Adrenal gland (tissue), 12 donors: Measurements from ENCODE around the gene DOCK1. TPM values are rescaled to one million over a fixed set of nuclear protein-coding genes. Genes with fewer than 3 reads are reported as not detected.

Source experiments
- DNase-seq, 7 donors: peaks; one replicate each; pipeline ENCODE4 v3.0.0-alpha.2; 2019 to 2020
- H3K27ac ChIP-seq, 5 donors: fragments of 200-600 bp; sonication (generic) in 4 of 5; 1 replicate in 3 of 5; 2 replicates in 2 of 5; pipeline versions ENCODE4 v1.5.1 to v1.8.0; 2016 to 2020; ENCODE audit warnings: mild to moderate bottlenecking in 1 of 5
- H3K27me3 ChIP-seq: fragments of 200-600 bp; 2 replicates; pipeline ENCODE4 v1.8.0; 2021
- H3K36me3 ChIP-seq, 2 donors: fragments of 200-600 bp; replicated peaks in 1 of 2; 1 replicate in 1 of 2; 2 replicates in 1 of 2; pipeline versions ENCODE4 v1.5.1 to v1.8.0; 2018 to 2022
- H3K4me1 ChIP-seq, 2 donors: fragments of 200-600 bp; replicated peaks in 1 of 2; 1 replicate in 1 of 2; 2 replicates in 1 of 2; pipeline versions ENCODE4 v1.5.1 to v1.8.0; 2018 to 2021
- H3K4me3 ChIP-seq, 4 donors: fragments of 200-600 bp; sonication (generic) in 3 of 4; one replicate each; pipeline ENCODE4 v1.5.1; 2016 to 2018
- H3K9me3 ChIP-seq, 3 donors: fragments of 200-600 bp; sonication (generic) in 1 of 3; replicated peaks in 1 of 3; 1 replicate in 2 of 3; 2 replicates in 1 of 3; pipeline versions ENCODE4 v1.5.1 to v1.8.0; 2016 to 2021
- POLR2A ChIP-seq, 2 donors: fragments of 450-650 bp; IDR thresholded peaks; one replicate each; pipeline ENCODE4 v1.6.1; 2017; ENCODE audit warnings: antibody characterized with exemption in 2 of 2, mild to moderate bottlenecking in 2 of 2, moderate library complexity in 1 of 2
- WGBS, 4 donors: extraction: QIAGEN DNeasy Blood & Tissue Kit in 2 of 4; methylation state at CpG; one replicate each; pipeline versions ENCODE4 v1.1.5 to v1.1.7; 2013 to 2017; 5-methylcytosine and 5-hydroxymethylcytosine counted together
- intact Hi-C, 2 donors: fragments of 100-400 bp; cut with DNase I; formaldehyde crosslinking; loops; one replicate each; pipeline versions ENCODE4 v1.14.1 to v1.15.0; 2022 to 2023
- polyA plus RNA-seq, 3 donors: library from polyadenylated mRNA; stranded (reverse); fragments of 200-250 nt in 2 of 3; fragments of 350-450 nt in 1 of 3; fragmentation: Illumina TruSeq in 1 of 3; extraction: RNeasy Lipid Tissue Mini Kit (QIAGEN cat#74804) in 1 of 3; gene quantifications; one replicate each; pipeline ENCODE4 v1.2.3, GENCODE V29; 2013 to 2014
- total RNA-seq, 9 donors: library from RNA; depleted of rRNA in 4 of 9; stranded (reverse); fragments of >200 nt in 4 of 9; fragments of 120-200 nt in 1 of 9; fragmentation: NEBNext Ultra II Directional in 1 of 9; extraction: Animal tissue kit (Norgen Biotek cat#: 25700) in 1 of 9; gene quantifications; one replicate each; pipeline versions ENCODE4 v1.1.0 to v1.2.4, GENCODE V29; 2013 to 2023
- TF ChIP-seq, protein P1 (sequence below), 6 experiments: fragments of 450-650 bp in 4 of 6; fragments of 200-600 bp in 2 of 6; sonication (generic) in 1 of 6; IDR thresholded peaks; 1 replicate in 5 of 6; 2 replicates in 1 of 6; pipeline versions ENCODE4 v1.5.1 to v1.8.0; 2016 to 2021; ENCODE audit warnings: antibody characterized with exemption in 6 of 6, mild to moderate bottlenecking in 2 of 6, moderate library complexity in 1 of 6
- donor health status: healthy with polysubstance abuse.
- donor health status: Bipolar disorder and iron deficiency.
- donor health status: DM: yes; HTN: yes; CAD: no.
- donor health status: DM: no; HTN: no; CAD: no.
- donor health status: DM: no; HTN: no; CAD: no.
- donor health status: DM: yes; HTN: yes; CAD: no.

DOCK1 gene
- total and polyA plus RNA-seq, 12 donors, result 8.1 to 30.4 (median 21.6) TPM

DNA sequence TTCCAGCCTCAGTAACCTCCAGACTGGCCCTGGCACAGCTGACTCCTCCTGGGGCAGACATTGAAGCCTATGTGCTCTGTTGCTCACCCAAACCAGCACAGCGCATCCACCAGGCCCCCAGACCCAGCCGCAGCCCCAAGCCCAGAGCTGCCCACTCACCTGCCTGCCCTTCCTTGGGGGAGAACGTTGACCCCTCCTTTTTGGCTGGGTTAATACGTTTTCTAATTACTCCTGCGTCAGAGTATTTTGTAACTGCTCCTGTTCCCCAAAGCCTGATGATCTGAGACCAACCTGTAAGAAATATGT lies 536.9 kb downstream of the DOCK1 start:
- TF ChIP-seq, protein P1, sequence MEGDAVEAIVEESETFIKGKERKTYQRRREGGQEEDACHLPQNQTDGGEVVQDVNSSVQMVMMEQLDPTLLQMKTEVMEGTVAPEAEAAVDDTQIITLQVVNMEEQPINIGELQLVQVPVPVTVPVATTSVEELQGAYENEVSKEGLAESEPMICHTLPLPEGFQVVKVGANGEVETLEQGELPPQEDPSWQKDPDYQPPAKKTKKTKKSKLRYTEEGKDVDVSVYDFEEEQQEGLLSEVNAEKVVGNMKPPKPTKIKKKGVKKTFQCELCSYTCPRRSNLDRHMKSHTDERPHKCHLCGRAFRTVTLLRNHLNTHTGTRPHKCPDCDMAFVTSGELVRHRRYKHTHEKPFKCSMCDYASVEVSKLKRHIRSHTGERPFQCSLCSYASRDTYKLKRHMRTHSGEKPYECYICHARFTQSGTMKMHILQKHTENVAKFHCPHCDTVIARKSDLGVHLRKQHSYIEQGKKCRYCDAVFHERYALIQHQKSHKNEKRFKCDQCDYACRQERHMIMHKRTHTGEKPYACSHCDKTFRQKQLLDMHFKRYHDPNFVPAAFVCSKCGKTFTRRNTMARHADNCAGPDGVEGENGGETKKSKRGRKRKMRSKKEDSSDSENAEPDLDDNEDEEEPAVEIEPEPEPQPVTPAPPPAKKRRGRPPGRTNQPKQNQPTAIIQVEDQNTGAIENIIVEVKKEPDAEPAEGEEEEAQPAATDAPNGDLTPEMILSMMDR (IDR thresholded peaks at IDR 0.05), result no peak
- TF ChIP-seq POLR2A (IDR thresholded peaks at IDR 0.05), result no peak
- no peaks in the 10 kb centered on the region for H3K4me1 ChIP-seq
- H3K4me3 ChIP-seq, result no peak overlapping the region
- DNase-seq, result no peak
- no peaks in the 10 kb centered on the region for H3K27me3 ChIP-seq
- H3K27ac ChIP-seq, result no peak overlapping the region
- H3K36me3 ChIP-seq, result peaks cover 0 to 3% of the 10 kb centered on the region in 2 donors
- 88 to 93% (median 91%) methylated on average over 4 to 5 of the region's 5 CpGs for WGBS, 4 donors
- intact Hi-C loops, result no loop called here
- H3K9me3 ChIP-seq, result no peaks in the 10 kb centered on the region

DNA sequence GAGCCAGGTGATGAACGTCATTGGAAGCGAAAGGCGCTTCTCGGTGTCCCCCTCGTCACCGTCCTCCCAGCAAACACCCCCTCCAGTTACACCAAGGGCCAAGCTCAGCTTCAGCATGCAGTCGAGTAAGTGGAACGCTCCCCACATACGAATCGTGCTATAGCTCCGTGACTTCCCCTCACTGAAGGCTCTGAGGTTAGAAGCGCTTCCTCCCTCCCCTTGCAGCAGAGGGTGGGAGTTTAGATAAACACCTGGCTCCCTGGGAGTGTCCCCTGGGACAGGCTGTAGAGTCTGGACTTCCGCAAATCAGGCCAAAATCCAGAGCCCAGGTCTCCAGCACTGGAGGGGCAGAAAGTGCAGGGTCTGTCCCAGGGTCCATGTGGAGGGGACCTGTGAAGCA lies 538.9 kb downstream of the DOCK1 start:
- 85 to 98% (median 97%) methylated on average over 12 to 13 of the region's 13 CpGs for WGBS, 4 donors
- peaks cover 0 to 5% of the 10 kb centered on the region in 2 donors for H3K36me3 ChIP-seq
- H3K9me3 ChIP-seq, result no peaks in the 10 kb centered on the region
- H3K4me3 ChIP-seq, result no peak overlapping the region
- no peak for DNase-seq
- H3K27me3 ChIP-seq, result no peaks in the 10 kb centered on the region
- intact Hi-C loops, result no loop called here
- H3K27ac ChIP-seq, result no peak overlapping the region
- TF ChIP-seq, protein P1 (IDR thresholded peaks at IDR 0.05), result no peak
- no peak for TF ChIP-seq POLR2A (IDR thresholded peaks at IDR 0.05)
- H3K4me1 ChIP-seq, result no peaks in the 10 kb centered on the region

DNA sequence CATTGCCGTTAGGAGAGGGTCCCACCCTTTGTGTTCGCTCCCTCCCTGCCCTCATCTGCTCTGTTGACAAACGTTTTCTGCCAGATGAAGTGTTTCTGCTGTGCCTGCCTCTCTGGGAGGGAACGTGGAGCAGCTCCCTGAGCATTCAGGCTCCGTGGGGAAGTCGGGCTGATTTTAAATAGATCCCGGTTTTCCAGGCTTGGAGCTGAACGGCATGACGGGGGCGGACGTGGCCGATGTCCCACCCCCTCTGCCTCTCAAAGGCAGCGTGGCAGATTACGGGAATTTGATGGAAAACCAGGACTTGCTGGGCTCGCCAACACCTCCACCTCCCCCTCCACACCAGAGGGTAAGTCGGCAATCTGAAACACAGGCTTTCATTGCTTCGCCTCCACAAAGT lies 542.0 kb downstream of the DOCK1 start:
- Histone ChIP-seq H3K4me1 (no peaks in the 10 kb centered on the region), H3K9me3 (no peaks in the 10 kb centered on the region), H3K27ac (no peak overlapping the region), H3K36me3 (peaks cover 0 to 5% of the 10 kb centered on the region in 2 donors), H3K27me3 (no peaks in the 10 kb centered on the region), H3K4me3 (no peak overlapping the region)
- WGBS, 4 donors, result 90 to 93% (median 92%) methylated on average over 11 to 17 of the region's 17 CpGs
- TF ChIP-seq, protein P1 (IDR thresholded peaks at IDR 0.05), result no peak
- no peak for TF ChIP-seq POLR2A (IDR thresholded peaks at IDR 0.05)
- intact Hi-C loops, result no loop called here
- DNase-seq, result no peak

DNA sequence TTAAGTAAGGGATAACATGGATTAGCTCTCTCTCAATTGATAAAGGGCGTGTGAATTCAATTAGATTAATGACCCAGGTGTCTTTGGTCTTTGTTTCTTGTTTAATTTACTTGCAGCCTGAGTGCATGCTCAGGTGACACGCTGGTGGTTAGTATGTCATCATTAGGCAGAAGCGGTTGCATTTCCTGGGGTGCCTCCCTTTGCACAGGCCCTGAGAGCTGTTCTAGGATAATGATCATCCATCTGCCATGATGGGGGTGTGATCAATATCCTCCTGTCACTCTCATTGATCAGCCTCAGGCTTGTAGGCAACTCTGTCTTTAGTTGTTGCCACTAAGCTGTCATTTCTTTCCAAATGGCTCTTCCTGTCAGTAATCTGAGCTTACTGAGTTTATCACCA lies 544.3 kb downstream of the DOCK1 start:
- Histone ChIP-seq H3K4me3 (no peak overlapping the region), H3K27me3 (no peaks in the 10 kb centered on the region), H3K36me3 (peaks cover 0 to 5% of the 10 kb centered on the region in 2 donors), H3K9me3 (no peaks in the 10 kb centered on the region), H3K27ac (no peak overlapping the region), H3K4me1 (no peaks in the 10 kb centered on the region)
- TF ChIP-seq, protein P1 (IDR thresholded peaks at IDR 0.05), result no peak
- no peak for TF ChIP-seq POLR2A (IDR thresholded peaks at IDR 0.05)
- no peak for DNase-seq
- intact Hi-C loops, result no loop called here
- 63 to 87% (median 74%) methylated on average over 3 of the region's 3 CpGs for WGBS, 4 donors
